Testis (tissue), 3 donors: Measurements from ENCODE around the gene RETREG2. TPM values are rescaled to one million over a fixed set of nuclear protein-coding genes. Genes with fewer than 3 reads are reported as not detected.
"Not testable (repeated sequence)": the region's sequence is repeated elsewhere in the genome, so short reads cannot be mapped to it uniquely, and the experiment has no call there.

Experiments used
- DNase-seq: peaks from one replicate; pipeline ENCODE4 v3.0.0-alpha.2; 2019
- H3K27ac ChIP-seq, 2 donors: fragments of 200-600 bp; sonication (generic); one replicate each; pipeline ENCODE4 v1.5.1; 2019
- H3K27me3 ChIP-seq: fragments of 200-600 bp; sonication (generic); one replicate; pipeline ENCODE4 v1.5.1; 2019
- H3K36me3 ChIP-seq: fragments of 200-600 bp; sonication (generic); one replicate; pipeline ENCODE4 v1.5.1; 2017; ENCODE audit warnings: low read depth; ENCODE audit errors: missing control alignments
- H3K4me1 ChIP-seq: fragments of 200-600 bp; sonication (generic); one replicate; pipeline ENCODE4 v1.5.1; 2019
- H3K4me3 ChIP-seq, 2 donors: fragments of 200-600 bp; sonication (generic); one replicate each; pipeline ENCODE4 v1.5.1; 2017 to 2019
- H3K9me3 ChIP-seq: fragments of 200-600 bp; sonication (generic); one replicate; pipeline ENCODE4 v1.5.1; 2017
- POLR2A ChIP-seq: fragments of 450-650 bp; IDR thresholded peaks from one replicate; pipeline ENCODE4 v1.6.1; 2017; ENCODE audit warnings: antibody characterized with exemption, mild to moderate bottlenecking, moderate library complexity
- WGBS, 2 donors: methylation state at CpG; one replicate each; pipeline ENCODE4 v1.1.5; 2018; 5-methylcytosine and 5-hydroxymethylcytosine counted together
- intact Hi-C: fragments of 100-400 bp; cut with DNase I; formaldehyde crosslinking; loops from one replicate; pipeline ENCODE4 v1.15.1; 2023; ENCODE audit warnings: low total_unique reads
- polyA plus RNA-seq: library from polyadenylated mRNA; stranded (reverse); fragments of 350-450 nt; fragmentation: Illumina TruSeq; extraction: RNeasy Lipid Tissue Mini Kit (QIAGEN cat#74804); gene quantifications from one replicate; pipeline ENCODE4 v1.2.3, GENCODE V29; 2014; ENCODE audit warnings: low read depth, low replicate concordance; ENCODE audit not compliant: insufficient read depth
- total RNA-seq, 2 donors: library from RNA; depleted of rRNA; stranded (reverse); fragments of >200 nt; gene quantifications; one replicate each; pipeline ENCODE4 v1.2.3, GENCODE V29; 2016
- TF ChIP-seq, protein P1 (sequence below), 3 experiments: fragments of 450-650 bp in 2 of 3; fragments of 200-600 bp in 1 of 3; sonication (generic) in 1 of 3; IDR thresholded peaks; one replicate each; pipeline ENCODE4 v1.5.1; 2016 to 2019; ENCODE audit warnings: antibody characterized with exemption in 3 of 3, mild to moderate bottlenecking in 2 of 3, moderate library complexity in 1 of 3

The RETREG2 gene
- total and polyA plus RNA-seq, 3 donors from 2014 or later: 135 to 441 (median 138) TPM

GRCh38 chr2:219198974-219199373 is 20.9 kb downstream of the RETREG2 start:
- no peak overlapping the region for H3K27ac ChIP-seq
- peaks cover 3% of the 10 kb centered on the region for H3K4me1 ChIP-seq
- no peak overlapping the region for H3K4me3 ChIP-seq
- peak; percentile 10 for DNase-seq
- no peak for TF ChIP-seq POLR2A
- TF ChIP-seq, protein P1, sequence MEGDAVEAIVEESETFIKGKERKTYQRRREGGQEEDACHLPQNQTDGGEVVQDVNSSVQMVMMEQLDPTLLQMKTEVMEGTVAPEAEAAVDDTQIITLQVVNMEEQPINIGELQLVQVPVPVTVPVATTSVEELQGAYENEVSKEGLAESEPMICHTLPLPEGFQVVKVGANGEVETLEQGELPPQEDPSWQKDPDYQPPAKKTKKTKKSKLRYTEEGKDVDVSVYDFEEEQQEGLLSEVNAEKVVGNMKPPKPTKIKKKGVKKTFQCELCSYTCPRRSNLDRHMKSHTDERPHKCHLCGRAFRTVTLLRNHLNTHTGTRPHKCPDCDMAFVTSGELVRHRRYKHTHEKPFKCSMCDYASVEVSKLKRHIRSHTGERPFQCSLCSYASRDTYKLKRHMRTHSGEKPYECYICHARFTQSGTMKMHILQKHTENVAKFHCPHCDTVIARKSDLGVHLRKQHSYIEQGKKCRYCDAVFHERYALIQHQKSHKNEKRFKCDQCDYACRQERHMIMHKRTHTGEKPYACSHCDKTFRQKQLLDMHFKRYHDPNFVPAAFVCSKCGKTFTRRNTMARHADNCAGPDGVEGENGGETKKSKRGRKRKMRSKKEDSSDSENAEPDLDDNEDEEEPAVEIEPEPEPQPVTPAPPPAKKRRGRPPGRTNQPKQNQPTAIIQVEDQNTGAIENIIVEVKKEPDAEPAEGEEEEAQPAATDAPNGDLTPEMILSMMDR (IDR thresholded peaks at IDR 0.05): no peak
- H3K9me3 ChIP-seq: no peaks in the 10 kb centered on the region
- H3K36me3 ChIP-seq: no peaks in the 10 kb centered on the region
- intact Hi-C loops: no loop called here
- 76 to 79% methylated on average over 5 of the region's 5 CpGs for WGBS, 2 donors
- no peaks in the 10 kb centered on the region for H3K27me3 ChIP-seq

DNA sequence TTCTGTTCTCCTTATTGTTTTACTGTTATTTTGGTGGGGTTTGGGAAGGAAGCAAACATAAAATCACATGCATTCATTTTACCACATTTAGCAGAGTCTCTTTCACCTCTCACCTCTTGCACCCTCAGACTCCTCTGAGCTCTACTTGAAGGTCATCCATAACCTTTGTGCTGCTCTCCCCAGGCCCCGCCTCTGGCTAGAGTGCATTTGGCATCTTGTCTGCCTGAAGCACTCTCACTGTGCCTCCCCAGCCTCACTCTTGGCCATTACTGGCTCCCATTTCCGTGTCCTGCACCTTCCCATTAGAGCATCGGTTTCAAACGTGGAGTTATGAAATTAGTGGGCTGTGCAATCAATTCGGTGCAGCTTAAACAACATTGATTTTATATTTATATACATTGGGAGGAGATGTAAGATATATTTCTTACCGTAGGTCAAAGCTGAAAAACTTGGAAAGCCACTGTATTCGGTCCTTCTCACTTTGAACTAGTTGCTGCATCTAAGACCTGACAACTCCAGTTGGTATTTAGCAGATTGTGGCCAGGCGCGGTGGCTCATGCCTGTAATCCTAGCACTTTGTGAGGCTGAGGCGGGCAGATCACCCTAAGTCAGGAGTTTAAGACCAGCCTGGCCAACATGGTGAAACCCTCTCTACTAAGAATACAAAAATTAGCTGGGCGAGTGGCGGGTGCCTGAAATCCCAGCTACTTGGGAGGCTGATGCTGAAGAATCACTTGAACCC is 21.6 kb downstream of the RETREG2 start:
- Histone ChIP-seq H3K36me3 (no peaks in the 10 kb centered on the region), H3K27me3 (no peaks in the 10 kb centered on the region), H3K27ac (no peak overlapping the region), H3K4me3 (no peak overlapping the region), H3K9me3 (no peaks in the 10 kb centered on the region), H3K4me1 (peaks cover 3% of the 10 kb centered on the region)
- 76 to 84% methylated on average over 12 of the region's 12 CpGs for WGBS, 2 donors
- intact Hi-C loops: no loop called here
- peak; percentile 14 for DNase-seq
- TF ChIP-seq, protein P1 (IDR thresholded peaks at IDR 0.05): no peak
- TF ChIP-seq POLR2A: no peak

DNA sequence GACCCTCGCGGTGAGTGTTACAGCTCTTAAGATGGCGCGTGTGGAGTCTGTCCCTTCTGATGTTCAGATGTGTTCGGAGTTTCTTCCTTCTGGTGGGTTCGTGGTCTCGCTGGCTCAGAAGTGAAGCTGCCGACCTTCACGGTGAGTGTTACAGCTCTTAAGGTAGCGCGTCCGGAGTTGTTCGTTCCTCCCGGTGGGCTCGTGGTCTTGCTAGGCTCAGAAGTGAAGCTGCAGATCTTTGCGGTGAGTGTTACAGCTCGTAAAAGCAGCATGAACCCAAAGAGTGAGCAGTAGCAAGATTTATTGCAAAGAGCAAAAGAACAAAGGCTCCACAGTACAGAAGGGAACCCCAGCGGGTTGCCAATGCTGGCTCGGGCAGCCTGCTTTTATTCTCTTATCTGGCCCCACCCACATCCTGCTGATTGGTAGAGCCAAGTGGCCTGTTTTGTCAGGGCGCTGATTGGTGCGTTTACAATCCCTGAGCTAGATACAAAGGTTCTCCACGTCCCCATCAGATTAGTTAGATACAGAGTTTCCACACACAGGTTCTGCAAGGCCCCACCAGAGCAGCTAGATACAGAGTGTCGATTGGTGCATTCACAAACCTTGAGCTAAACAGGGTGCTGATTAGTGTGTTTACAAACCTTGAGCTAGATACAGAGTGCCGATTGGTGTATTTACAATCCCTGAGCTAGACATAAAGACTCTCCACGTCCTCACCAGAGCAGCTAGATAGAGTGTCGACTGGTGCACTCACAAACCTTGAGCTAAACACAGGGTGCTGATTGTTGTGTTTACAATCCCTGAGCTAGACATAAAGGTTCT is 22.6 kb downstream of the RETREG2 start:
- H3K36me3 ChIP-seq, H3K4me1 ChIP-seq, intact Hi-C loops, H3K27me3 ChIP-seq, H3K9me3 ChIP-seq: not testable (repeated sequence)
- peak overlapping the region in 1 of 2 donors; percentile 20 for H3K4me3 ChIP-seq
- WGBS, 2 donors: 56 to 60% methylated on average over 20 to 26 of the region's 26 CpGs
- H3K27ac ChIP-seq: peak overlapping the region; percentile 63 to 68
- peak; percentile 69 for DNase-seq

GRCh38 chr2:219201331-219201730 is 23.3 kb downstream of the RETREG2 start:
- H3K27me3 ChIP-seq, H3K9me3 ChIP-seq, H3K27ac ChIP-seq, H3K4me1 ChIP-seq, H3K36me3 ChIP-seq, H3K4me3 ChIP-seq, intact Hi-C loops, DNase-seq: not testable (repeated sequence)
- 73 to 80% methylated on average over 3 to 21 of the region's 21 CpGs for WGBS, 2 donors

GRCh38 chr2:219204425-219205164 is 26.5 kb downstream of the RETREG2 start:
- DNase-seq: no peak
- Histone ChIP-seq H3K9me3 (no peaks in the 10 kb centered on the region), H3K4me1 (peaks cover 21% of the 10 kb centered on the region), H3K27me3 (no peaks in the 10 kb centered on the region), H3K36me3 (no peaks in the 10 kb centered on the region), H3K4me3 (no peak overlapping the region), H3K27ac (no peak overlapping the region)
- TF ChIP-seq, protein P1 (IDR thresholded peaks at IDR 0.05): no peak
- no peak for TF ChIP-seq POLR2A
- WGBS, 2 donors: 85 to 90% methylated on average over 7 of the region's 7 CpGs
- intact Hi-C loops: no loop called here
